HEK293 (cell line): ENCODE data around the gene TEDDM1.

Experiments
- CTCF ChIP-seq: fragments of 450-650 bp; formaldehyde crosslinking; IDR thresholded peaks from 2 replicates; pipeline ENCODE4 v1.5.1; 2016; ENCODE audit warnings: missing biosample characterization, missing genetic modification characterization
- REST ChIP-seq: fragments of 450-650 bp; formaldehyde crosslinking; IDR thresholded peaks from 2 replicates; pipeline ENCODE4 v1.5.1; 2016; ENCODE audit warnings: missing biosample characterization, missing genetic modification characterization
- ZNF629 ChIP-seq: fragments of 450-650 bp; formaldehyde crosslinking; IDR thresholded peaks from 2 replicates; pipeline ENCODE4 v1.5.1; 2017; ENCODE audit warnings: missing biosample characterization, missing genetic modification characterization

- TF ChIP-seq CTCF (tag by site-specific recombination) = no peak
- TF ChIP-seq ZNF629 (tag by site-specific recombination) = no peak; the same call in 1 of the 2 replicates
- no peak for TF ChIP-seq REST (tag by site-specific recombination)
Observed at GRCh38 chr1:182406012-182406411, 5.5 kb upstream of the TEDDM1 start.
